ENCODE data around the gene GPC6.
"Not testable (repeated sequence)": the region's sequence is repeated elsewhere in the genome, so short reads cannot be mapped to it uniquely, and the experiment has no call there.

The GPC6 gene

DNA sequence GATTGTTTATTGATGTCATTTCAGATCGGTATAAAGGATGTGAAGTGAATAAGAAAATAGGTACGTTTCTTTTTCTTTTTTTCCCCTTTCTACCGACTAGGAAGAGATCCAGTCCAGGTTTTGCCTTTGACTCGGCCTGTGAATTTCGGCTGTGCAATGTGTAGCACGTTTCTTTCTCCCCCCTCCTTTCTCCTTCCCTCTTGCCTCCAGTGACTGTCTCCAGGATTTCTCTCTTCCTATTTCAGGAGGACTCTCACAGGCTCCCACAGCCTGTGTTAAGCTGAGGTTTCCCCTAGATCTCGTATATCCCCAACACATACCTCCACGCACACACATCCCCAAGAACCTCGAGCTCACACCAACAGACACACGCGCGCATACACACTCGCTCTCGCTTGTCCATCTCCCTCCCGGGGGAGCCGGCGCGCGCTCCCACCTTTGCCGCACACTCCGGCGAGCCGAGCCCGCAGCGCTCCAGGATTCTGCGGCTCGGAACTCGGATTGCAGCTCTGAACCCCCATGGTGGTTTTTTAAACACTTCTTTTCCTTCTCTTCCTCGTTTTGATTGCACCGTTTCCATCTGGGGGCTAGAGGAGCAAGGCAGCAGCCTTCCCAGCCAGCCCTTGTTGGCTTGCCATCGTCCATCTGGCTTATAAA, at the start of gene GPC6:
GPC6 (plus strand) TSS at position 185 of the 657 bp plus-strand sequence.
- no peak for DNase-seq (ENCODE audit: low read depth in 2 of 2)

DNA sequence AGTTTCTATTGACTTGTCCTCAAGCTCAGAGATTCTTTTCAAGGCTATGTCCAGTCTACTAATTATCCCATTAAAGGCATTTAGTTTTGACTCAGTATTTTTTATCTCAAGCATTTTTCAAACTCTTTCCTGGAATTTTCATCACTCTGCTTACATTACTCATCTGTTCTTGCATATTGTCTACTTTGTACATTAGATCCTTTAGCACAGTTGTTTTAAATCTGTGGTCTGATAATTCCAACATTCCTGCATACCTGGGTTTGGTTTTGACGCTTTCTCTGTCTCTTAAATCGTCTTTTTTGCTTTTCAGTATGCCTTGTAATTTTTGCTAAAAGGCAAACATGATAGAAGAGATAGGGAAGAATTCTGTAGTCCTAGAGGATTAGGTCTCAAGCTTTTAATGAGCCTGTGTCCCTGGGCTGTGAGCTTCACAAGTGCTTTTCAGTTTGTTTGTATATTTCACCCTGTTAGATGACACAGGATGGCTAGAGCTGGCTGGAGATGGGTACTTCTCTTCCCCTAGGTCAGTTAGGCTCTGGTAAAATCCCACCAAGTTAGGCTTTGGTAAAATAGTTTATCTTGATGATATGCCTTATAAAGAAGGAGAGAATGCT, 46.1 kb upstream of the GPC6 start:
- no peak for DNase-seq (ENCODE audit: low read depth in 2 of 2)

DNA sequence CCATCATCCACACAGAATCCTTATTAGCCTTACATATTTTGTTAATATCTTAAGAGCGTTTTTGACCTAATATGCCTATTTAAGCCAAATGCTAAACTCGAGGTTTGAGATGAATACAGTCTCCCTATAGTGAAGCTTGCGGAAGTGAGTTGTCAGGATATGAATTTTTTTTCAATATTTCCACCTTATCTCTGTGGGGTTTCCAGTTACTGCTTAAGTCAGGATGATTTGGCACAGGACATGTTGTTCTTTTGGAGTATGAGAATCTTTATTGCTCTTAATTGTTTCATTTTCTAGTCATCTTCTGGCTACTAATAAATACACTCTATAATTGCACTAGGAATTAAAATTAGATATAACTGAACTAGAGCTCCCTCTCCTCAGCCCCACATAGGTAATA, 44.2 kb upstream of the GPC6 start:
- DNase-seq (ENCODE audit: low read depth in 2 of 2), result no peak

DNA sequence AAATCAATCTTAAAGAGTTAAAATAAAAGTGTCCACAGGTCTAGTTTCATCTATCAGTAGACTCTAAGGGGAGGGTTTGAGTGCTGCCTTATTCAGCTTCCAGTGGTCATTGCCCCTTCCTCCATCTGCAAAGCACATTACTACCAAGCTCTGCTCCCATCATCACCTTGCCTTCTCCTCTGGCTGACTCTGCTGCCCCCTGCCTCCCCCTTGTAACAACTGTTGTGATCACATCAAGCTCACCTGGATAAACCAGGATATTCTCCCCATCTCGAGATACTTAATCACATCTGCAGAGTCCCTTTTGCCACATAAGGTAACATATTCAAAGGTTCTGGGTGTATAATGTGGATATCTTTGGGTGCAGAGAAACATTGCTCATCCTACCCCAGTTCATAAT, 43.3 kb upstream of the GPC6 start:
- no peak for DNase-seq (ENCODE audit: low read depth in 2 of 2)

DNA sequence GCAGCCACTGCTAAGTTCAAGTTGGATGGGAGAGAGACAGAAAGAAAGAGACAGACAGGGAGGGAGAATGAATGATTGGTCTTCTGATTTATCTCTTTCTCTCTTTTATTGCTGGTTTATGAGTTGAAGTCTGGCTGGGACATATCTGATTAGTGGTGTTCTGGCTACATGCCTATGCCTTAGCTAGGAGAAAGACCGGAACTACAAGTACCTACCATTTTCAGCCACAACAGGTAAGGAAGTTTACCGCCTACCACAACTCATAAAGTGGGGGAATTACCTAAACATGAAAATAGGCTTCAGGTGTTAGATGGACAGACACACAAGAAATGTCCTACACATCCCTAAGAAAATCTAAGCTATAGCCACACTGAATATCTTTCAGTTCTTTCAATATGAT, 36.6 kb upstream of the GPC6 start:
- no peak for DNase-seq (ENCODE audit: low read depth in 2 of 2)

DNA sequence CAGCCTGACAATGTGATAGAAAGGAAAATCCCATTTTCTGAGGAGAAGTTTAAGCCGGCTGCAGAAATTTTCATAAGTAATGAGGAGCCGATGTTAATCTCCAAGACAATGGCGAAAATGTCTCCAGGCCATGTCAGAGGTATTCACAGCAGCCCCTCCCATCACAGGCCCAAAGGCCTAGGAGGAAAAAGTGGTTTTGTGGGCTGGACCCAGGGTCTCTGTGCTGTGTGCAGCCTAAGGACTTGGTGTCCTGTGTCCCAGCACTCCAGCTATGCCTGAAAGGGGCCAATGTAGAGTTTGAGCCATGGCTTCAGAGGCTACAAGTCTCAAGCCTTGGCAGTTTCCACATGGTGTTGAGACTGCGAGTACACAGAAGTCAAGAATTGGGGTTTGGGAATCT, 32.9 kb upstream of the GPC6 start:
- no peak for DNase-seq (ENCODE audit: low read depth in 2 of 2)

DNA sequence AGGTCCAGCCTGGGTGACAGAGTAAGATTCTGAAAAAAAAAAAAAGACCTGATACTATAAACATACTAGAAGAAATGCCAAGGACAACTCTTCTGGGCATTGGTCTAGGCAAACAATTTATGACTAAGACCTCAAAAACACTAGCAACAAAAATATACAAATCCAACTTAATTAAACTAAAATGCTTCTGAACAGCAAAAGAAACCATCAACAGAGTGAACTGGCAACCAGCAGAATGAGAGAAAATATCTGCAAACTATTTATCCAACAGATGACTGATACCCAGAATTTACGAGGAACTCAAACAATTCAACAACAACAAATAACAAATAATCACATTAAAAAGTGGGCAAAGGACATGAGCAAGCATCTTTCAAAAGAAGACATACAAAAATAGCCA, 26.8 kb upstream of the GPC6 start:
- DNase-seq (ENCODE audit: low read depth in 2 of 2), result no peak

DNA sequence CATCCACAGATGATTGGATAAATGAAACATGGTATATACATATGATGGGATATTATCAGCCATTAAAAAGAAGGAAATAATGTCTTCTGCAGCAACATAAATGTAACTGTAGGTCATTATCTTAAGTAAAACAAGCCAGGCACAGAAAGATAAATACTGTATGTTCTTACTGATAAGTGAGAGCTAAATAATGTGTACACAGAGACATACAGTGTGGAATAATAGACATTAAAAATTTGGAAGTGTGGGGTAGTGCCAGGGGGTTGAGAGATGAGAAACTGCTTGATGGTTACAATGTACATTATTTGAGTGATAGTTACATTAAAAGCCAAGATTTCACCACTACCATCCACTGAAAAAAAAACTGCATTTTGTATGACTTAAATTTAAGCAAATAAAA, 26.0 kb upstream of the GPC6 start:
- DNase-seq (ENCODE audit: low read depth in 2 of 2), result no peak

DNA sequence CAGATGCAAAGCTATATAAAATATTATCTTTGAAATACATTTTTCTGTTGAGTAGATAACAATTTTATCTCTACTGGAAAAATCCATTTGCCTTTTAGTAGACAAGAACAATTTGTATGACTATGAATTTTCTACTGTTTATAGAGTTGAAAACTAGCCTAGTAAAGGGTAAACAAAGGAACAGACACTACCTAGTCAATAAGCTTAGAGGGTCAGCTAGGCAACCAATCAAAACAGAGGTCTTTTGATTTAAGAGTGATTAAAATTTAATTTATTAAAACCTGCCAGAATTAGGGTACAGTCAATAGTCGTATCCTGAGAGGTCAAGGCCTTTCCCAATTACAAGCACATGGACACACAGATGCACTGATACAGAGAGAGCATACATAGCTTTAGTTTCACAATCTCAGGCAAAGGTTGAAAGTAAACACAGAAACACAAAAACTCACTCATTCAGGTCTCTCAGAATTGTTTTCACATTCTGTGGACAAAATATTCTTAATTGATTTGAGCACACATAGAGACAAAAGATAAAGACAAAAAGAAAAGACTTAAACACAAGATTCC, 24.5 kb upstream of the GPC6 start:
- no peak for DNase-seq (ENCODE audit: low read depth in 2 of 2)

DNA sequence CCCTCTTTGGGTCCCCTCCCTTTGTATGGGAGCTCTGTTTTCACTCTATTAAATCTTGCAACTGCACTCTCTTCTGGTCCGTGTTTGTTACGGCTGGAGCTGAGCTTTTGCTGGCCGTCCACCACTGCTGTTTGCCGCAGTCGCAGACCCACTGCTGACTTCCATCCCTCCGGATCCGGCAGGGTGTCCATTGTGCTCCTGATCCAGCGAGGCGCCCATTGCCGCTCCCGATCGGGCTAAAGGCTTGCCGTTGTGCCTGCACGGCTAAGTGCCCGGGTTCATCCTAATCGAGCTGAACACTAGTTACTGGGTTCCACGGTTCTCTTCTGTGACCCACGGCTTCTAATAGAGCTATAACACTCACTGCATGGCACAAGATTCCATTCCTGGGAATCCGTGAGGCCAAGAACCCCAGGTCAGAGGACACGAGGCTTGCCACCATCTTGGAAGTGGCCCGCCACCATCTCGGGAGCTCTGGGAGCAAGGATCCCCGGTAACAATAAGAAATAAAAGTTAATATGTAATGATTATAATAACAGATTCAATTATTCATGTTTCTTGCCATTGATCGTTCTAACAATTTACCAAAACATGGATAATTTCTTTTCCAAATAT, 19.7 kb upstream of the GPC6 start:
- DNase-seq (ENCODE audit: low read depth in 2 of 2), result not testable (repeated sequence)

DNA sequence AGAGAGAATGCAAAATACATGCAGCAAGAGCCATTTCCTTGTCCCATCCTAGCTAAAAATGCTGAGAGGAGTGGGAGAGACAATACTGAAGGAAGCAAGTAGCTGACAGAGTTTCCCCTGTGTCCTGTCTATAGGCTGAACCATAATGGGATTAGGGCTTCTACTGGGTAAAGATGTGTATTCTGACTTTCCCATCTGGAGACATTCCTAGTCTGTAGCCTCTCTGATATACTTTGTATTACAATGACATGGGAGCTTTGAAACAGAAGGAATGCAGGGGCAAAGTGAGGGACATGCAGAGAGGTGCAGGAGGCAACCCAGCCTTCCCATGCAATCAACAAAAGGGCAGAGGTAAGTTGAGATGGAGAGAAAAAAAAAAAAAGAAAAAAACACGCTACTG, 10.5 kb upstream of the GPC6 start:
- no peak for DNase-seq (ENCODE audit: low read depth in 2 of 2)

DNA sequence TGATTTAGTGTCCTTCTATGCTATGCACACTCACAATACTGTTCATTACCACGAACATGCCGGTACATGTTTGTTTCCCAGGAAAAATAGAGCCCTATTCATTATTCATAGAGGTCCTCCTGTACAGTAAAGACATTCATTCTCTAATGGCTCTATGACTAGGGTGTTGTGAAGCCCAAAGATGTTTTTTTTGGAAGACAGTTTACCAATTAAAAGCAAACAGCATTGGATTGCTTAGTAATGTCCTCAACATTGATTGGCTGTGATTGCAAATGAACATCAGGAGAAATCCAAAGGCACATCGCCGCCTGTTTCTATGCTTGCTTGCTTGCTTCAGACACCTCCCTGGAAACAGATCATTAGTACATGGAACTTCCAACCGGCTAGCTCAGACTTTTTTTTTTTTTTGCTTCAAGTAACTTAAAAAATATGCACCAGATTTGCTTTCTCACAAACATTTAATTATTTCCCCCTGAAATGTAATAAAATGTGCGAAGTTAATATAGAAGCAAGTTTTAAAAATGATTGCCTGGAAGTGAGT, 8.8 kb upstream of the GPC6 start:
- no peak for DNase-seq (ENCODE audit: low read depth in 2 of 2)

DNA sequence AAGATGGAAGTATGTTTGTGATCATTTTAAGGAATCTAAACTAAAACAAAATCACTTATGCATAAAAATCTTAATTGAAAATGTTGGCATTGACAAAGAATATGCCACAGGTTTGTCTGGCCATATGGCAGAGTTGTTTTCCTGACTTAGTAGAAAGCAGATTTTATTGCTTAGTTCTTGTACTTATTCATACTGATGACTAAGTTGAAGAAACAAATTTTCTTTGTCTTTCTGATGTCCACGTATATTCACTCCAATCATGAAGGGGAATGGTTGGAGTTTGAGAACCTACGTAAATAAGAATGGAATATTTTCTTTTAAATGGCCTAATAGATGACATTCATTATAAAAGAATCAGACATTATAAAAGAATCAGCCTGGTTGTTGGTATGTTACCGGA, 8.0 kb upstream of the GPC6 start:
- DNase-seq (ENCODE audit: low read depth in 2 of 2), result no peak

DNA sequence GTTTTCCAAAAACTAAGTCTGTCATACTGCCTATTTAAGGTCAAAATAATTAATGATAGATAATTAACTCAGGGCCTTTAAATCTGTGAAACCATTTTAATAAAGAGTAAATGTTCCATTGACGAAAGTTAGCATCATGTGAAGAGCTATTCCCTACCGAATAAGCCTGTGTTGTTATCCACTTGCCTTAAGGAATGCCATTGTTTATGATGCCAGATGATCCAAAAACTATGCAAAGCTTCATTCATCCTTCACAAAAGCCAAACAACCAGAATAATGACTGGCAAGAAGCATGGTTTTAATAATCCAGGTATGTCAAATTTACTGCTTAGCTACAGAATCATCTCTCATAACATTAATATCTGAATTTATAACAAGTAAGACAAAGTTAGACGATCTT, 6.5 kb upstream of the GPC6 start:
- no peak for DNase-seq (ENCODE audit: low read depth in 2 of 2)

DNA sequence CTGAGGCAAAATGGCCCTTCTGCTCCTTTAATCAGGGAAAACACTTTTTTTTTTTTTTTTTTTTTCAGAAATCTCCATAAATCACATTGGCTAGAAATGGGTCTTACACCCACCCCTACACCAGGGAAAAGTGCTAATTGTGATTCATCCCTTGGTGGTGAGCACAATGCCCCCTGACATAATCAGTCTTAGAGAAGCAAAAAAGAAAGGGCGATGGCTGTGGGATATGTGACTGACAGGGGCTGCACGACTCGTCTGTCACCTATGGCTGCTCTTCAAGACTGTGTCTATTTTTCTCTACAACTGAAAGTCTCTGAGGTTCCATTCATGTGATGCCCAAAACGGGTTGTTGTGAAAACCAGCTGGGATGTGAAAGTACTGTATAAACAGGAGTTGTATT, 3.6 kb upstream of the GPC6 start:
- no peak for DNase-seq (ENCODE audit: low read depth in 2 of 2)

DNA sequence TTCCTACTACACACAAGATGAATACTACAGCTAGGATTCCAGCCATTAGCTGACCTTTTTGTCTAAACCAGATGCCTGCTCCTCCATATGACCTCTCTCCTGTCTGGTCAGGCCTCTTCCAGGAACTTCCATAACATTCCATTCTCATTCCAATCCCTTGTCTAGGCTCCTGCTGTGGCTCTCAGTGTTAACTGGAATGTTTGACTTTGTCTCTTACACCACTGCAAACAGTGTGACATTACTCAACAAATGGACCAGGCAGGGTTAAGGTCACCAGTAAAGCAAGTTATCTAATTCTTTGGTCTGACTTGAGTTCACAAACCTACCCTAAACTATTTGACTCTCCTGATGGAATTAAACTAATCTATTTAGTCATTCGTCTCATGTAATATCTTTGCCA, 2.1 kb upstream of the GPC6 start:
- no peak for DNase-seq (ENCODE audit: low read depth in 2 of 2)

DNA sequence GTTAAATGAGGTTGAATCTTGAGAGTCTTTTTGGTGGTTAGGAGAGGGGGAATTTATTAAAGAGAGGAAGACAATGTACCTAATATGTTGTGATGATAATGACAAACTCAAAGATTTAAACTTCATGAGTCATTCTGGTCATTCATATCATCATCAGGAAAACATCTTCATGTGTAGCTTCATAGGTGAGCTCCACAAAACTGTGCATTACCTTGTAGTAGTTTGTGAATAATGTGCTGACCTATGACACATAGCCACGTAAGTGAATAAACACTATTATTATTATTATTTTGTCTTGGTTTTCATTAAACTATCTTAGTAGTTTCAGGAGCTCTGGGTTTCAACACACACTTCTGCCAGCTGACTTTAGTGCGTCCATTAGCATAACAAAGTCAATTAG, 997 bp upstream of the GPC6 start:
- no peak for DNase-seq (ENCODE audit: low read depth in 2 of 2)

DNA sequence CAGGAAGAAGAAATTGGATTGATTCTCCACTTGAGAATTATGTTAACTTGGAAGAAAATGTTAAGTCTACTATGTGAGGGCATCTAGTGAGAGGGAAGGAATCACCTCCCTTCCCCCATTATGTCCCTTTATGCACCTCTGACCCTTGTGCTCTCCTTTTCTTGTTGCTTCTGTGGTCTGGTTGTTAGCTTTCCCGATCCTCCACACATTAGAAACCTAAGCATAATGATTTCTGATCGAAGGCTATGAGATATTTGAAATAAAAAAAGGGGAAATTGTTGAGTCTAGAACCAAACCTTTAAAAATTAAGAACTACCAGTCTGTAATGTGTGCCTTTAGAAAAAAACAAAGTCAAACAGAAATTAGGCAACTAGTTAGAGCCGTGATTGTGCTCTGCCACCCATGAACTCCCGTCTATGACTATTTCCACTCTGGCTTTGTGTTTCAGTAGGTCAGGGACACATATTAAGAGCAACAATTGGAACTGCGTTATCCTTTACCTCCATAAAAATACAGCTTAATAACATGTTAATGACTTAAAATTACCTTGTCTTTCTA, 463 bp upstream of the GPC6 start:
- no peak for DNase-seq (ENCODE audit: low read depth in 2 of 2)

DNA sequence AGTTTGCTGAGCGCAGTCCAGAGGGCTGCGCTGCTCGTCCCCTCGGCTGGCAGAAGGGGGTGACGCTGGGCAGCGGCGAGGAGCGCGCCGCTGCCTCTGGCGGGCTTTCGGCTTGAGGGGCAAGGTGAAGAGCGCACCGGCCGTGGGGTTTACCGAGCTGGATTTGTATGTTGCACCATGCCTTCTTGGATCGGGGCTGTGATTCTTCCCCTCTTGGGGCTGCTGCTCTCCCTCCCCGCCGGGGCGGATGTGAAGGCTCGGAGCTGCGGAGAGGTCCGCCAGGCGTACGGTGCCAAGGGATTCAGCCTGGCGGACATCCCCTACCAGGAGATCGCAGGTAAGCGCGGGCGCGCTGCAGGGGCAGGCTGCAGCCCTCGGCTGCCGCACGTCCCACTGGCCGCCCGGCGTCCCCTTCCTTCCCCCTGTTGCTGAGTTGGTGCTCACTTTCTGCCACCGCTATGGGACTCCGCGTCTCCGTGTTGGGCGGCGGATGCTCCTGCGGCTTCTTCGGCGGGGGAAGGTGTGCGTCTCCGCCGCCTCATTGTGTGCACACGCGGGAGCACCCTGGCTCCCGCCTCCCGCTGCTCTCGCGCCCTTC, 772 bp downstream of the GPC6 start:
- DNase-seq (ENCODE audit: low read depth in 2 of 2), result no peak

DNA sequence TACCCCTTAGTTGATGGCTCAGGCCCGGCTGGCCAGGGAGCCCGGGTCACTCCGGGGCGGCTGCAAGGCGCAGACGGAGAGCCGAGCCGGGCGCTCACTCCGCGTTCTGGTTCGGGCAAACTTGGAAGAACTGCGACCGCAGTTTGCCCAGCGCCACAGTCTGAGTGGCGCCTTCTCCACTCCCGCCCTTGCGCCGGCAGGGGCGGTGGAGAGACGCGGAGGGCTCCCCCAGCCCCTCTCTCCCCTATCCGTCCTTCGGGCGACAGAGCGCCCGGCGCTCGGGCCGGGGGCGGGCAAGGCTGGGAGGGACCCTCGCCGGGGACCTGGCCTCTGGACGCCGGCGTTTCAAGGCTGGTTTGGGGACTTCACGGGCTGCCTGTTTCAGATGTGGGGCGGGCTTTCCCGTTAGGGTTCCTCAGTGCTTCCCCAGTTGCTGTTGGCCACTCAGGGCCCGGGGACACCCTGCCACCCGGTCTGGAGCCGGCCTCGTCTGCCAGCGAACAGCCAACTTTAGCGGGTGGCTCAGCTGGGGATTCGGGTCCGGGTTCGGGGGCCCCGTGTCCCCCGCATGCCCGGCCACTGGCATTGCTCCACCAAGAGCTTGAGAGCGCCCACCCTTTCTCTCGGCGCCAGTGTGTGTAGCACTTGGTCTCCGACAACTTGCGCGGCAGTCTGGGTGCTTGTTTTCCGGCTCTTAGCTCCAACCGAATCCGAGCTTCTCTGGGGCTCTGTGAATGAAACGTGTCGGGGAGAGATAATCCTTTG, 1.5 kb downstream of the GPC6 start:
- DNase-seq (ENCODE audit: low read depth in 2 of 2), result no peak

DNA sequence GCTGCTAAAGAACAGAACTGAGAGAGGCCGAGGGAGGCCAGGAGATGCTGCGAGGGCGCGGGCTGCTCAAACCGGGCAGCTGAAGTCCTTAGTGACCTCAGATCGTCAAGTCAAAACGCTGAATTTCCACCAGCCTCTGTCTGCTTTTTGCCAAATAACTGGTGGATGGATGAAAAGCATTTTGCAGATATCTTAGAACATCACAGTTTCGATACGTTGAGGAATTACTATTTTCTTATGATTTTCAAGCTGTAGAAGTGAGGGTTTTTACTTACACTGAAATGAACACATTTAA, 2.0 kb downstream of the GPC6 start:
- DNase-seq (ENCODE audit: low read depth in 2 of 2), result no peak
